ENCODE results near the gene SESN1.

DNA sequence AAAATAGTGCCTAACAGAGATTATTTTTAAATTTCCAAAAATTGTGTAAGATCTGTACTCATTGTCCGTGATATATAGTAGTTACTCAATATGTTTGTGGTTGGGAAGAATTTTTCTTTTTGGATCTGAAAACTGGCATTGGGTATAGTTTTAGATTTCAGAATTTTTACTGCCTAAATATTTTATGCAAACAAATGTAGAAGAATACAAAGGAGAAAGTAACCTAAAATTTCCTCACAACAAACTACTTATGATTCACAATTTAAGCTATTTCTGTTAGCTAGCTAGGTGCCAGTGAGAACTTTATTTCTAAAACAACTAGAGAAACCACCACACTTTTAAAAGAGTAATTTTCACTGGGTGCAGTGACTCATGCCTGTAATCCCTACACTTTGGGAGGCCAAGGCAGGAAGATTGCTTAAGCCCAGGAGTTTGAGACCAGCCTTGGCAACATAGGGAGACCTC is 38.8 kb downstream of the SESN1 start:
- TF ChIP-seq CTCF (IDR thresholded peaks at IDR 0.05) (no peak), POLR2A (IDR thresholded peaks at IDR 0.05) (no peak)

Data from upper lobe of left lung (tissue), 4 donors.